Fibroblast of peridontal ligament (primary cell): ENCODE data around the gene PLK1.
"Not testable (repeated sequence)": the region's sequence is repeated elsewhere in the genome, so short reads cannot be mapped to it uniquely, and the experiment has no call there.

Source experiments
- DNase-seq: peaks from one replicate; pipeline ENCODE4 v3.0.0-alpha.2; 2010; ENCODE audit errors: extremely low read depth

PLK1 gene

DNA sequence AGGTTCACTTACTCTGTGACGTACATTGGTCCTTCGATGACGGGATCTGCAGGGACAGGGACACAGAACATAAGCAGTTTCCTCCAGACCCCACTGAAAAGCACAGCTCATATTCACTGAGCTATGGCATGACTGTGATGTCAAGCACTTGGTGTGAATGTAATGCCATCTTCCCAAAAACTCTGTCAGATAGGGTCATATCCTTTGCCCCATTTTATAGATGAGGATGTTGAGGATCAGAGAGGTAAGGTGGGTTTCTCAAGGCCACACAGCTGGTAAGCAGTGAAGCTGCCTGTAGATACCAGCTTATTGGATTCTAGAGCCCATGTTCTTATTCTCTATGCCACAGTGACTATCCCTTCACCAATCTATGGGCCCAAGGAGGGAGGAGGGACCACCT, 31.8 kb downstream of the PLK1 start:
- no peak for DNase-seq

DNA sequence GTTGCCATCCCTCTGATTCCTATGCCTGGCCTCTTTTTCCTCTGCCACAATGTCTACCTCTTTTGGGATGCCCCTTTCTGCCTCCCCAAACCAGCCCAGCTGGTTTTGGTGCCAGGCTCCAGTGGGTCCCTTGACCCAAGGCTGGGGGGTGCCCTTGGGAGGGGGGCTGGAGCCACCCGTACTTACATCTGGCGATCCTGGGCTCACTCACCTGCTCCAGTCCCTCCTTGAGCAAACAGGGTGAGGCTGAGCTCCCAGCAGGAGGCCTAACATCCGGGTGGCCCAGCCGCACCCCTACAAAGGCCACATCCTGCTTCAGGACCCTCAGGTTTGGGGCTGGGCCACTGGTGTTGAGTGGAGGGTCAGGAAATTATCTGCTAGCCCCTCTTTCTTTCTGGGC, 33.1 kb downstream of the PLK1 start:
- no peak for DNase-seq

- no peak for DNase-seq
Measured at GRCh38 chr16:23712976-23713375, 34.3 kb downstream of the PLK1 start, which contains the start of gene ERN2. TSS of gene ERN2 (minus strand) at chr16:23713222. CDS start at chr16:23713187, 35 bp downstream.

- no peak for DNase-seq
Measured at GRCh38 chr16:23716484-23716883, 37.8 kb downstream of the PLK1 start.

- not testable (repeated sequence) for DNase-seq
Measured at GRCh38 chr16:23722613-23723240, 44.0 kb downstream of the PLK1 start.

DNA sequence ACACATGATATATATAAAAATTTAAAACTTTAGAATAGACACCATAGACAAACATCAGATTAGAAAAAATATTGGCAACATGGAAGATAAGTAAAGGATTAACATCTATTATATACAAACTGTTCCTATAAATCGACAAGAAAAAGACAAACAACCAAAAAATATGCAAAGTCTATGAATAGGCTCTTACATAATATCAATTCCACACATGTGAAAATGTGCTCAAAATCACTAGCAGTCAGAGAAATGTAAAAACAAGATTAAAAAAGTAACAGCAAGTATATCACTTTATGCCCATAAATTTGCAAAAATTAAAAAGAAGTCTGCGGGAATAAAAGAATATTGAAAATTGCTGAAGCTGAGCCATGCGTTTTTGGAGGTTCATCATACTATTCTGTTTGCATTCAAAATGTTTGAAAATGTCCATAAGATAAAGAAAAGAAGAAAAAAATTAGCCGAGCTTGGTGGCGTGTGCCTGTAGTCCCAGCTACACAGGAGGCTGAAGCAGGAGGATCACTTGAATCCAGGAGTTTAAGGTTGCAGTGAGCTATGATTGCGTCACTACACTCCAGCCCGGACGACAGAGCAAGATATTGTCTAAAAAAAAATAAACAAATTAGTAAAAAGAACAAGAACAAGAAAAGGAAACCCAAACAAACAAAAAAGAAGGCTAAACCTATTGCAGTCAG, 45.6 kb downstream of the PLK1 start:
- no peak for DNase-seq

- DNase-seq, result no peak
Measured at GRCh38 chr16:23724785-23725131, 46.1 kb downstream of the PLK1 start.

DNA sequence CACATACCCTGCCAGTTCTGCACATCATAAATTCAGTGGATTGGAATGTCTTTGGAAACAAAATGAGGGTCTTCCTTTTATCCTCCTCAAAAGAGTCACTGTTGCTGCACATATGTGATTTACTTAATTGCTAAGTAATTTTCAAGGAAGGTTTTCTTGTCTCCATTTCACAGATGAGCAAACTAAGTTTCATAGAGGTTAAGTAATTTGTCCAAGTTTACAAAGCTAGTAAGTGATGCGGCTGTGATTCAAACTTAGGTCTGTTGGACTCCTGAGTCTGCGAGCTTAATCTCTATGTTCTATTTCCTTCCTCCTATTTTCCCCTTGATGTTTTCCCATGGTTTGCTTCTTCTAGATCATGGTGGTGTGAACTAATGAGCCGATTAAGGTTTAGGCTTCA, 48.0 kb downstream of the PLK1 start:
- no peak for DNase-seq

GRCh38 chr16:23728112-23728477, 49.4 kb downstream of the PLK1 start:
- no peak for DNase-seq

- DNase-seq, result peak; percentile 45
Measured at GRCh38 chr16:23729503-23730424, 51.1 kb downstream of the PLK1 start.

DNA sequence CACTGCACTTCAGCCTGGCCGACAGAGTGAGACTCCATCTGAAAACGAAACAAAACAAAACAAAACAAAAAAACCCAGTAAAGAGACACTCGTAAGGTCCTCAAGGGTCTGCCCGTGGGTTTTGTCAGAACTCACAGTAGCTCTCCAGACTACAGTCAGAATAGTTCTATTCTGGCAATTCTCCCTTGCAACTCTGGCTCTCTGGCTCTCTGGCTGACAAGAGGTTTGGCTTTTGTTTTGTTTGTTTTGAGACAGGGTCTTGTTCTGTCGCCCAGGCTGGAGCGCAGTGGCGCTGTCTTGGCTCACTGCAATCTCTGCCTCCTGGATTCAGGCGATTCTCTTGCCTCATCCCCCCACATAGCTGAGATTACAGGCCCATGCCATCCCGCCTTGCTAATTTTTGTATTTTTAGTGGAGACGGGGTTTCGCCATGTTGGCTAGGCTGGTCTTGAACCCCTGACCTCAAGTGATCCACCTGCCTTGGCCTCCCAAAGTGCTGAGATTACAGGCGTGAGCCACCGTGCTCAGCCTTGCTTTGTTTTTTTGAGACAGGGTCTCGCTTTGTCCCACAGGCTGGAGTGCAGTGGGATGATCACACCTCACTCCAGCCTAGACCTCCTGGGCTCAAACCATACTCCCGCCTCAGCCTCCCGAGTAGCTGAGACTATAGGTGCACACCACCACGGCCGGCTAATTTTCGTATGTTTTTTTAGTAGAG, 55.6 kb downstream of the PLK1 start:
- DNase-seq, result no peak

DNA sequence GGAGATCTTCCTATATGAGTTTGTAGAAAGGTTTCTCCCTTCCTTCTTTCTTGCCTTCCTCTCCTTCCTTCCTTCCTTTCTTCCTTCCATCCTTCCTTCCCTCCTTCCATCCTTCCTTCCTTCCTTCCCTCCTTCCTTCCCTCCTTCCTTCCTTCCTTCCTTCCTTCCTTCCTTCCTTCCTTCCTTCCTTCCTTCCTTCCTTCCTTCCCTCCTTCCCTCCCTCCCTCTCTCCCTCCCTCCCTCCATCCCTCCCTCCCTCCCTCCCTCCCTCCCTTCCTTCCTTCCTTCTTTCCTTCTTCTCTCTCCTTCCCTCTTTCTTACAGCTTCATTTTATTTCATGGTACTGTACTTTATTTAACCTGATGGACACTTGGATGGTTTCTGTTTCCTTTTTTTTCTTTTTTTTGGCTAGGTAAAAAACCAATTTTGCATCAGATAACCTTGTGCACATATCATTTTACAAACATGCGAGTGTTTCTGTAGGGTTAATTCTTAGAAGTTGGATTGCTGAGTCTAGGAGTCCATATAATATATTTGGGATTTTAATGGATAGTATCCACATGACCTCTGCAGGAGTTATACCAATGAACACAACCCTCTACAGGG, 58.8 kb downstream of the PLK1 start:
- not testable (repeated sequence) for DNase-seq

DNA sequence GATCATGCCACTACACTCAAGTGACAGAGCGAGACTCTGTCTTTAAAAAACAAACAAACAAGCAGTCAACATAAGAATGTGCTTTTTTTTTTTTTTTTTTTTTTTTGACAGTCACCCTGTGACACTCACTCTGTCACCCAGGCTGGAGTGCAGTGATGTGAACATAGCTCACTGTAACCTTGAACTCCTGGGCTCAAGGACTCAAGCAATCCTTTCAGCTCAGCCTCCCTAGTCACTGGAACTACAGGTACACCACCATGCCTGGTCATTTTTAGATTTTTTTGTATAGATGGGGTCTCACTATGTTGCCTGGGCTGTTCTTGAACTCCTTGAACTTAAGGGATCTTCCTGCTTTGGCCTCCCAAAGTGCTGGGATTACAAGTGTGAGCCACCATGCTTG, 60.8 kb downstream of the PLK1 start:
- no peak for DNase-seq
